H9 (cell line): Measurements from ENCODE around the gene KRCC1. TPM values are rescaled to one million over a fixed set of nuclear protein-coding genes. Genes with fewer than 3 reads are reported as not detected.

Experiments
- DNase-seq: peaks from one replicate; pipeline ENCODE4 v3.0.0-alpha.2; 2017
- H2AFZ ChIP-seq: one replicate; pipeline ENCODE4 v1.6.1; 2013; ENCODE audit warnings: mild to moderate bottlenecking, low read length, control low read depth, moderate library complexity
- H2AK5ac ChIP-seq: 2 replicates; pipeline ENCODE4 v1.6.1; 2013; ENCODE audit warnings: low read length, control low read depth, mixed read lengths; ENCODE audit not compliant: insufficient read length
- H2BK120ac ChIP-seq: one replicate; pipeline ENCODE4 v1.6.1; 2013; ENCODE audit warnings: low read depth, mild to moderate bottlenecking, low read length, control low read depth, inconsistent platforms; ENCODE audit not compliant: poor library complexity, severe bottlenecking
- H2BK12ac ChIP-seq: 2 replicates; pipeline ENCODE4 v1.6.1; 2013; ENCODE audit warnings: low read length, control low read depth, mixed read lengths, low read depth; ENCODE audit not compliant: insufficient read length
- H2BK15ac ChIP-seq: 2 replicates; pipeline ENCODE4 v1.6.1; 2013; ENCODE audit warnings: low read depth, low read length, control low read depth
- H2BK20ac ChIP-seq: one replicate; pipeline ENCODE4 v1.6.1; 2013; ENCODE audit warnings: low read depth, mild to moderate bottlenecking, low read length, control low read depth, inconsistent platforms; ENCODE audit not compliant: poor library complexity, severe bottlenecking
- H2BK5ac ChIP-seq: 2 replicates; pipeline ENCODE4 v1.6.1; 2013; ENCODE audit warnings: low read length, control low read depth, mixed read lengths; ENCODE audit not compliant: insufficient read length
- H3K14ac ChIP-seq: 2 replicates; pipeline ENCODE4 v1.6.1; 2013; ENCODE audit warnings: low read length, control low read depth; ENCODE audit not compliant: insufficient read depth
- H3K18ac ChIP-seq: 2 replicates; pipeline ENCODE4 v1.6.1; 2013; ENCODE audit warnings: low read depth, mild to moderate bottlenecking, mixed read lengths, low read length, control low read depth; ENCODE audit not compliant: insufficient read length
- H3K23ac ChIP-seq: 2 replicates; pipeline ENCODE4 v1.6.1; 2013; ENCODE audit warnings: low read length, control low read depth, mixed read lengths, low read depth; ENCODE audit not compliant: insufficient read length
- H3K23me2 ChIP-seq: 2 replicates; pipeline ENCODE4 v1.6.1; 2013; ENCODE audit warnings: low read depth, mild to moderate bottlenecking, mixed read lengths, low read length, control low read depth; ENCODE audit not compliant: insufficient read length, poor library complexity, severe bottlenecking
- H3K27ac ChIP-seq: 2 replicates; pipeline ENCODE4 v1.5.1; 2013; ENCODE audit warnings: low read length, control low read depth, mixed read lengths, low read depth; ENCODE audit not compliant: insufficient read length
- H3K27me3 ChIP-seq: 2 replicates; pipeline ENCODE4 v1.6.1; 2013; ENCODE audit warnings: low read length, control low read depth, inconsistent platforms; ENCODE audit not compliant: insufficient read depth
- H3K4ac ChIP-seq: 2 replicates; pipeline ENCODE4 v1.6.1; 2013; ENCODE audit warnings: low read depth, mild to moderate bottlenecking, control low read depth, inconsistent platforms, low read length, moderate library complexity
- H3K4me1 ChIP-seq: 2 replicates; pipeline ENCODE4 v1.6.1; 2013; ENCODE audit warnings: low read length, control low read depth, inconsistent platforms; ENCODE audit not compliant: insufficient read depth
- H3K4me2 ChIP-seq: 2 replicates; pipeline ENCODE4 v1.6.1; 2013; ENCODE audit warnings: low read length, control low read depth, mixed read lengths; ENCODE audit not compliant: insufficient read length, insufficient read depth
- H3K56ac ChIP-seq: 2 replicates; pipeline ENCODE4 v1.6.1; 2013; ENCODE audit warnings: low read depth, mild to moderate bottlenecking, mixed read lengths, low read length, control low read depth; ENCODE audit not compliant: insufficient read length
- H3K79me1 ChIP-seq: 2 replicates; pipeline ENCODE4 v1.6.1; 2013; ENCODE audit warnings: low read depth, mild to moderate bottlenecking, moderate library complexity, low read length, control low read depth, inconsistent platforms; ENCODE audit not compliant: insufficient read depth, poor library complexity, severe bottlenecking
- H3K79me2 ChIP-seq: 2 replicates; pipeline ENCODE4 v1.6.1; 2013; ENCODE audit warnings: low read length, control low read depth, inconsistent platforms; ENCODE audit not compliant: insufficient read depth
- H3K9ac ChIP-seq: 2 replicates; pipeline ENCODE4 v1.6.1; 2013; ENCODE audit warnings: low read length, control low read depth, mixed read lengths; ENCODE audit not compliant: insufficient read length; ENCODE audit errors: extremely low read depth
- H3K9me3 ChIP-seq: one replicate; pipeline ENCODE4 v1.6.1; 2013; ENCODE audit warnings: low read depth, low read length, inconsistent platforms; ENCODE audit not compliant: control insufficient read depth
- H3T11ph ChIP-seq: one replicate; pipeline ENCODE4 v1.6.1; 2013; ENCODE audit warnings: mild to moderate bottlenecking, low read length, control low read depth, inconsistent platforms
- H4K20me1 ChIP-seq: one replicate; pipeline ENCODE4 v1.6.1; 2013; ENCODE audit not compliant: control insufficient read depth, insufficient read length, insufficient read depth
- H4K5ac ChIP-seq: 2 replicates; pipeline ENCODE4 v1.6.1; 2013; ENCODE audit warnings: low read depth, mild to moderate bottlenecking, mixed read lengths, low read length, control low read depth; ENCODE audit not compliant: insufficient read length
- H4K8ac ChIP-seq: replicated peaks from 2 replicates; pipeline ENCODE4 v1.6.1; 2013; ENCODE audit warnings: low read length, control low read depth, mixed read lengths, low read depth; ENCODE audit not compliant: insufficient read length
- H4K91ac ChIP-seq: 2 replicates; pipeline ENCODE4 v1.6.1; 2013; ENCODE audit warnings: low read depth, mild to moderate bottlenecking, moderate library complexity, mixed read lengths, low read length, control low read depth; ENCODE audit not compliant: insufficient read length
- H3K27ac Mint-ChIP-seq, 3 experiments: 2 replicates in 2 of 3; 3 replicates in 1 of 3; pipeline ENCODE4 v1.8.0; 2020 to 2021; ENCODE audit warnings: mixed read lengths in 3 of 3, mild to moderate bottlenecking in 1 of 3, moderate library complexity in 1 of 3
- H3K27me3 Mint-ChIP-seq: 2 replicates; pipeline ENCODE4 v1.8.0; 2021; ENCODE audit warnings: low read depth, mild to moderate bottlenecking, moderate library complexity, mixed read lengths
- H3K36me3 Mint-ChIP-seq, 3 experiments: 2 replicates in 2 of 3; 3 replicates in 1 of 3; pipeline ENCODE4 v1.8.0; 2020 to 2021; ENCODE audit warnings: low read depth in 3 of 3, mixed read lengths in 3 of 3; ENCODE audit not compliant: insufficient read depth in 1 of 3
- H3K4me1 Mint-ChIP-seq, 2 experiments: 2 replicates each; pipeline ENCODE4 v1.8.0; 2020; ENCODE audit warnings: mixed read lengths in 2 of 2
- H3K4me3 Mint-ChIP-seq, 2 experiments: 2 replicates in 1 of 2; 3 replicates in 1 of 2; pipeline ENCODE4 v1.8.0; 2020 to 2021; ENCODE audit warnings: mild to moderate bottlenecking in 2 of 2, mixed read lengths in 2 of 2, moderate library complexity in 1 of 2
- H3K9me3 Mint-ChIP-seq, 2 experiments: 2 replicates in 1 of 2; 3 replicates in 1 of 2; pipeline ENCODE4 v1.8.0; 2020; ENCODE audit warnings: mild to moderate bottlenecking in 2 of 2, mixed read lengths in 2 of 2, moderate library complexity in 1 of 2
- WGBS: extraction: QIAGEN DNeasy Blood & Tissue Kit; methylation state at CpG from one replicate; pipeline ENCODE4 v1.1.7; 2013; ENCODE audit warnings: missing lambda C conversion rate, low lambda C conversion rate, mixed read lengths; ENCODE audit not compliant: insufficient read length; ENCODE audit errors: extremely low coverage; 5-methylcytosine and 5-hydroxymethylcytosine counted together
- total RNA-seq: library from RNA; stranded (reverse); gene quantifications from 2 replicates; pipeline ENCODE4 v1.2.1, GENCODE V29; 2021
- TF ChIP-seq, protein P1 (sequence below): fragments of 200-600 bp; sonication (generic); conservative IDR thresholded peaks from 3 replicates; pipeline ENCODE4 v1.8.0; 2021; ENCODE audit warnings: antibody characterized with exemption, mild to moderate bottlenecking

KRCC1 gene
- total RNA-seq, 1 experiment from 2014 or later: 8.2 TPM

DNA sequence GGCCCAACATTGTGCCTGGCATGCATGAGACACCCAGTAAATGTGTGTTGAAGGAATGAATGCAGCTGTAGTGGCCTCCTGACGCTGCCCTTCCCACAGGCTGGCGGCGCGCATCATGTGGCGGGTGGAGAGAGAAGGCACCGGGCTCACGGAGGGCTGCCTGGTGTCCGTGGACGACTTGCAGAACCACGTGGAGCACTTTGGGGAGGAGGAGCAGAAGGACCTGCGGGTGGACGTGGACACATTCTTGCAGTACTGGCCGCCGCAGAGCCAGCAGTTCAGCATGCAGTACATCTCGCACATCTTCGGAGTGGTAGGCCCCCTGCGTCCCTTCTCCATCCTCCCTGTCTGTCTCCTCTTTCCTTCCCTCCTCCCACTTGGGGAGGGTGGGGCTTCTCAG lies 32.2 kb upstream of the KRCC1 start:
- H4K91ac ChIP-seq: no peak overlapping the region
- H3K14ac ChIP-seq: no peak overlapping the region
- H2BK5ac ChIP-seq: no peak overlapping the region
- no peaks in the 10 kb centered on the region for H3K23me2 ChIP-seq
- H4K20me1 ChIP-seq: no peaks in the 10 kb centered on the region
- no peak overlapping the region for H3T11ph ChIP-seq
- H4K8ac ChIP-seq: no peak overlapping the region
- no peak overlapping the region for H2BK12ac ChIP-seq
- no peaks in the 10 kb centered on the region; the same call in 1 of the 2 replicates for H3K27me3 Mint-ChIP-seq
- H3K4ac ChIP-seq: no peak overlapping the region
- H3K4me1 Mint-ChIP-seq: peaks cover 7% of the 10 kb centered on the region in 2 experiments
- H3K79me2 ChIP-seq: no peaks in the 10 kb centered on the region
- H2AFZ ChIP-seq: no peak overlapping the region
- no peaks in the 10 kb centered on the region for H3K27me3 ChIP-seq
- H4K5ac ChIP-seq: no peak overlapping the region
- H3K9me3 Mint-ChIP-seq: no peaks in the 10 kb centered on the region
- TF ChIP-seq, protein P1, sequence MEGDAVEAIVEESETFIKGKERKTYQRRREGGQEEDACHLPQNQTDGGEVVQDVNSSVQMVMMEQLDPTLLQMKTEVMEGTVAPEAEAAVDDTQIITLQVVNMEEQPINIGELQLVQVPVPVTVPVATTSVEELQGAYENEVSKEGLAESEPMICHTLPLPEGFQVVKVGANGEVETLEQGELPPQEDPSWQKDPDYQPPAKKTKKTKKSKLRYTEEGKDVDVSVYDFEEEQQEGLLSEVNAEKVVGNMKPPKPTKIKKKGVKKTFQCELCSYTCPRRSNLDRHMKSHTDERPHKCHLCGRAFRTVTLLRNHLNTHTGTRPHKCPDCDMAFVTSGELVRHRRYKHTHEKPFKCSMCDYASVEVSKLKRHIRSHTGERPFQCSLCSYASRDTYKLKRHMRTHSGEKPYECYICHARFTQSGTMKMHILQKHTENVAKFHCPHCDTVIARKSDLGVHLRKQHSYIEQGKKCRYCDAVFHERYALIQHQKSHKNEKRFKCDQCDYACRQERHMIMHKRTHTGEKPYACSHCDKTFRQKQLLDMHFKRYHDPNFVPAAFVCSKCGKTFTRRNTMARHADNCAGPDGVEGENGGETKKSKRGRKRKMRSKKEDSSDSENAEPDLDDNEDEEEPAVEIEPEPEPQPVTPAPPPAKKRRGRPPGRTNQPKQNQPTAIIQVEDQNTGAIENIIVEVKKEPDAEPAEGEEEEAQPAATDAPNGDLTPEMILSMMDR: no peak
- H2AK5ac ChIP-seq: no peak overlapping the region
- no peak overlapping the region for H3K27ac ChIP-seq
- no peak overlapping the region for H3K4me3 Mint-ChIP-seq
- H3K23ac ChIP-seq: no peak overlapping the region
- no peak overlapping the region for H2BK120ac ChIP-seq
- H3K18ac ChIP-seq: no peak overlapping the region
- no peak overlapping the region for H2BK15ac ChIP-seq
- H3K27ac Mint-ChIP-seq: no peak overlapping the region
- no peak overlapping the region for H3K4me2 ChIP-seq
- H3K36me3 Mint-ChIP-seq: no peaks in the 10 kb centered on the region
- peaks cover 4% of the 10 kb centered on the region for H3K4me1 ChIP-seq
- no peaks in the 10 kb centered on the region for H3K79me1 ChIP-seq
- H3K56ac ChIP-seq: no peak overlapping the region
- no peak for DNase-seq
- no CpG with 5 or more reads among the region's 17 CpGs for WGBS
- H3K9me3 ChIP-seq: no peaks in the 10 kb centered on the region
- no peak overlapping the region for H2BK20ac ChIP-seq
- no peak overlapping the region for H3K9ac ChIP-seq
